Measurements from ENCODE around the gene TPPP2. TPM values are rescaled to one million over a fixed set of nuclear protein-coding genes. Genes with fewer than 3 reads are reported as not detected.

TPPP2 gene
- total RNA-seq, 1 experiment from 2014 or later: not detected

DNA sequence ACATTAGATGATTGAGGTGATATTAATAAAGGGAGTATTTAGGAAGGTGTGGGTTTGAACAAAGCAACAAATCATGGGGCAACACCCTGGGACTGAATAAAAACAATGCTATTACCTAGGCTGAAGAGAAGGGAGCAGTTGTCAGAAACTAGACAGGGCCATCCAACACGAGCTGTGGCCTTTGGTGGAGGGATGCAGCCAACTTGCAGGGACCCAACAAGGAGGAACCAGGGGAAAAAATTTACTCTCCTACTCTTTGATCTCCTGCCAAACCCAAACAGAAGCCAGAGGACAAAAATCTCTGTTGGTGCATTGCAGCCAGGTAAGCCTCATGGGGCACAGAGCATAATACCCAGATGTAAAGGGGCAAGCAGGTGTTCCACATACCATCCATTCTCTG is 18.9 kb upstream of the TPPP2 start:
- Histone ChIP-seq H3F3A (ENCODE audit: insufficient read depth, low read depth) (no peaks in the 10 kb centered on the region), H4K20me1 (ENCODE audit: insufficient read depth) (no peaks in the 10 kb centered on the region), H3K4me2 (no peak overlapping the region), H2AFZ (no peak overlapping the region), H3K4me1 (replicated peaks; ENCODE audit: insufficient read depth) (no peaks in the 10 kb centered on the region), H3K27me3 (ENCODE audit: insufficient read depth, low read depth) (no peaks in the 10 kb centered on the region), H3K9me3 (ENCODE audit: insufficient read depth, low read depth) (no peaks in the 10 kb centered on the region), H3K79me2 (ENCODE audit: low read depth) (no peaks in the 10 kb centered on the region), H3K4me3 (no peak overlapping the region), H3K27ac (no peak overlapping the region), H3K9me2 (ENCODE audit: insufficient read depth) (no peaks in the 10 kb centered on the region), H3K36me3 (ENCODE audit: low read depth) (no peaks in the 10 kb centered on the region)
- CTCF ChIA-PET: no interaction called here
- no TSS peak for BruUV-seq (replicated peaks)
- POLR2A ChIA-PET (ENCODE audit: unreplicated experiment): no interaction called here
- no peak for DNase-seq
- TF ChIP-seq EZH2 (IDR thresholded peaks at IDR 0.05; ENCODE audit: low read depth): no peak
- intact Hi-C loops (cut with micrococcal nuclease; ENCODE audit: unreplicated experiment): loop anchor here (10.0 kb wide), 1 partner anchor 54 kb away; no protein-coding TSS in a partner anchor

DNA sequence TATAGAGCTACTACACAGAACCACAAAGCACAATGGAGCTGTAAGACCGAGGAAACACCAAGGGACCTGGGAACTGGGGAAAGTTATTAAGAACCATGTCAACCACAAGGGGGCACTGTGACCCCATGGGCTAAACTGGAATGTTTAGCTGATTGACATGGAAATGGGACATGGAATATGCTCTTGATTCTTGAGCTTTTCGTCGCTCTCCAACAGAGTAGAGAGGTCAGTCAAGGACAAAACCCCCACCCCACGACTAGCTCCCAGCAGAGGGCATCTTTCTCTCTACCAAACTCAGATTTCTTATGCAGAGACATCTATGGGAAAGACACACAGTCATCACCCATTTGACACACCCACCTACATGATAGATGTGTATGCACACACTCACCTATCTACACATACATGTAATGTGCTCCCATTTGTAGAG is 15.2 kb upstream of the TPPP2 start:
- no peak overlapping the region for H3K27ac ChIP-seq
- CTCF ChIA-PET: interaction anchor here (0.5 to 2.5 kb wide), 13 partner anchors 9 to 269 kb away, joined by 3 to 20 read pairs (median 4); partner anchors contain the start of genes ARHGEF40 and SLC39A2
- peak; percentile 55 to 69 for DNase-seq
- no peak overlapping the region for H3K4me2 ChIP-seq
- BruUV-seq (replicated peaks): no TSS peak
- TF ChIP-seq CTCF (conservative IDR thresholded peaks at IDR 0.05): peak; percentile 83
- TF ChIP-seq EZH2 (IDR thresholded peaks at IDR 0.05; ENCODE audit: low read depth): no peak
- H2AFZ ChIP-seq: no peak overlapping the region
- H3K4me1 ChIP-seq (replicated peaks; ENCODE audit: insufficient read depth): no peaks in the 10 kb centered on the region
- H3K27me3 ChIP-seq (ENCODE audit: insufficient read depth, low read depth): no peaks in the 10 kb centered on the region
- no peaks in the 10 kb centered on the region for H3F3A ChIP-seq (ENCODE audit: insufficient read depth, low read depth)
- intact Hi-C loops (cut with micrococcal nuclease; ENCODE audit: unreplicated experiment): loop anchor here (1.0 to 10.0 kb wide), 3 partner anchors 26 to 90 kb away; no protein-coding TSS in a partner anchor
- POLR2A ChIA-PET (ENCODE audit: unreplicated experiment): interaction anchor here (0.7 to 0.8 kb wide), 2 partner anchors 17 to 588 kb away, joined by 6 to 17 read pairs; no protein-coding TSS in a partner anchor
- no peaks in the 10 kb centered on the region for H3K79me2 ChIP-seq (ENCODE audit: low read depth)
- no peaks in the 10 kb centered on the region for H4K20me1 ChIP-seq (ENCODE audit: insufficient read depth)
- no peaks in the 10 kb centered on the region for H3K36me3 ChIP-seq (ENCODE audit: low read depth)
- no peak overlapping the region for H3K4me3 ChIP-seq
- H3K9me2 ChIP-seq (ENCODE audit: insufficient read depth): no peaks in the 10 kb centered on the region
- no peaks in the 10 kb centered on the region for H3K9me3 ChIP-seq (ENCODE audit: insufficient read depth, low read depth)

DNA sequence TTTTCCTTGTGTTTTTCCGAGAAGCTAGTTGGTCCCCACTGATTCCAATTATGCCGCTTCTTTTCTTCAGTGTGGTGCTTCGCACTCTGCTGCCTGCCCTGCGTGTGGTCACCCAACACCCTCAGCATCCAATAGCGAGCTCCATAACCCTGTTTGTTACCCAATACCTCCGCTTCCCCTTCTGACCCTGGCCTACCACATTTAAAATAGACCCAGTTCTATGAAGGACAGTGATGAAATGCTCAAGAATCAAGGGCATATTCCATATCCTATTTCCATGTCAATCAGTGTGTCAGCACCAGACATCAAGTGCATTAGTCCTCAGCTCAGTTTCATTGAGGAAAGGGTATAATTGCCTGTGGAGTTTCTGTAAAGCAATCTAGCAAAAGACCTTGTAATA is 14.7 kb upstream of the TPPP2 start:
- intact Hi-C loops (cut with micrococcal nuclease; ENCODE audit: unreplicated experiment): loop anchor here (10.0 kb wide), 1 partner anchor 49 kb away; no protein-coding TSS in a partner anchor
- H3K4me3 ChIP-seq: no peak overlapping the region
- no peak overlapping the region for H3K4me2 ChIP-seq
- H3K36me3 ChIP-seq (ENCODE audit: low read depth): no peaks in the 10 kb centered on the region
- no peaks in the 10 kb centered on the region for H3K4me1 ChIP-seq (replicated peaks; ENCODE audit: insufficient read depth)
- BruUV-seq (replicated peaks): no TSS peak
- no peak for TF ChIP-seq EZH2 (IDR thresholded peaks at IDR 0.05; ENCODE audit: low read depth)
- no peak for TF ChIP-seq CTCF (conservative IDR thresholded peaks at IDR 0.05)
- H3K27ac ChIP-seq: no peak overlapping the region
- no peaks in the 10 kb centered on the region for H3K9me2 ChIP-seq (ENCODE audit: insufficient read depth)
- no peaks in the 10 kb centered on the region for H3F3A ChIP-seq (ENCODE audit: insufficient read depth, low read depth)
- POLR2A ChIA-PET (ENCODE audit: unreplicated experiment): no interaction called here
- H3K9me3 ChIP-seq (ENCODE audit: insufficient read depth, low read depth): no peaks in the 10 kb centered on the region
- CTCF ChIA-PET: interaction anchor here (0.5 to 2.5 kb wide), 12 partner anchors 9 to 268 kb away, joined by 3 to 20 read pairs (median 4); partner anchors contain the start of gene ARHGEF40
- no peaks in the 10 kb centered on the region for H4K20me1 ChIP-seq (ENCODE audit: insufficient read depth)
- H3K79me2 ChIP-seq (ENCODE audit: low read depth): no peaks in the 10 kb centered on the region
- DNase-seq: no peak
- H2AFZ ChIP-seq: no peak overlapping the region
- no peaks in the 10 kb centered on the region for H3K27me3 ChIP-seq (ENCODE audit: insufficient read depth, low read depth)
